GM21619 (cell line): Measurements from ENCODE around the gene ARAF.

Experiments used
- ATAC-seq: cut with Tn5 transposase; IDR thresholded peaks from one replicate; pipeline ENCODE4 v1.9.1; 2021; ENCODE audit not compliant: unreplicated experiment

The ARAF gene

GRCh38 chrX:47619486-47620302, 58.7 kb downstream of the ARAF start, which contains the start of gene SYN1:
TSS of gene SYN1 (minus strand) at chrX:47619857. CDS start at chrX:47619728, 129 bp downstream.
- peak; percentile 57 for ATAC-seq

GRCh38 chrX:47620303-47620685, 59.3 kb downstream of the ARAF start:
- no peak for ATAC-seq
